Mucosa of descending colon (tissue), 3 donors: ENCODE results near the gene NKIRAS1. TPM values are rescaled to one million over a fixed set of nuclear protein-coding genes. Genes with fewer than 3 reads are reported as not detected.
"Not testable (repeated sequence)": the region's sequence is repeated elsewhere in the genome, so short reads cannot be mapped to it uniquely, and the experiment has no call there.

Experiments used
- ATAC-seq: fragments of 200-7000 bp; cut with Tn5 transposase; one replicate; pipeline ENCODE4 v1.9.1; 2020; ENCODE audit warnings: mild to moderate bottlenecking, moderate library complexity
- DNase-seq, 3 donors: peaks; one replicate each; pipeline ENCODE4 v3.0.0-alpha.2; 2020
- H3K36me3 ChIP-seq: fragments of 200-600 bp; one replicate; pipeline ENCODE4 v1.8.0; 2021; ENCODE audit warnings: low read depth, mild to moderate bottlenecking
- H3K4me1 ChIP-seq: fragments of 200-600 bp; one replicate; pipeline ENCODE4 v1.8.0; 2021; ENCODE audit warnings: low read depth, mild to moderate bottlenecking
- H3K4me3 ChIP-seq: fragments of 200-600 bp; one replicate; pipeline ENCODE4 v1.8.0; 2021; ENCODE audit warnings: mild to moderate bottlenecking
- H3K9me3 ChIP-seq: fragments of 200-600 bp; one replicate; pipeline ENCODE4 v1.8.0; 2021; ENCODE audit warnings: mild to moderate bottlenecking
- intact Hi-C, 2 donors: fragments of 100-400 bp; cut with DNase I in 1 of 2; cut with micrococcal nuclease in 1 of 2; formaldehyde crosslinking; loops; one replicate each; pipeline versions ENCODE4 v1.11.0 to v1.11.1; 2022; cut with DNase I, micrococcal nuclease
- total RNA-seq, 3 donors: library from RNA; stranded (reverse); fragmentation: NEBNext Ultra II Directional in 2 of 3; extraction: Animal tissue kit (Norgen Biotek cat#: 25700) in 2 of 3; gene quantifications; one replicate each; pipeline versions ENCODE4 v1.2.1 to v1.2.4, GENCODE V29; 2021 to 2023
- TF ChIP-seq, protein P1 (sequence below): fragments of 200-600 bp; IDR thresholded peaks from one replicate; pipeline ENCODE4 v1.8.0; 2022; ENCODE audit warnings: antibody characterized with exemption, mild to moderate bottlenecking
- donor health status: DM: no; HTN: no; CAD: no; lungs with moderate emphysema.
- donor health status: DM: no; HTN: no; CAD: no.
- donor health status: DM: no; HTN: yes; CAD: no.

NKIRAS1 gene
- total RNA-seq, 3 donors from 2014 or later = 3.5 to 15.0 (median 5.3) TPM

DNA sequence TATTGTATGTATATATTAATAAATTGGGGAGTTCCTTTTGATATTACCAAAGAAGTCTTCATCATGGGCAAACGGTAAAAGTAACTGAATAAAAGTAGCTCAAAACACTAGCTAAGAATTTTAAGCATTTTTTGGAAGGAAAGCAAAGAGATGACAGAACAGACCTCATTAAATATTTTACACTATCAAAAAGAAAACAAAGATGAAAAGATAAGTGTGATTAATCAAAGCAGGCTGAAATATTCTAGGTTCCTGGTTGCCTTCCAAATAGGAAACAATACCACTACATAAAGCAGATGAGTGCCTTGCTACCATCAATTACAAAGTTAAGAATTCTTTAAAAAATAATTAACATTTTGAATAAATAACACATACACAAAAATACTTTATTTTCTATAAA lies 3.6 kb downstream of the NKIRAS1 start:
- no peak for DNase-seq
- ATAC-seq = no peak
- TF ChIP-seq, protein P1, sequence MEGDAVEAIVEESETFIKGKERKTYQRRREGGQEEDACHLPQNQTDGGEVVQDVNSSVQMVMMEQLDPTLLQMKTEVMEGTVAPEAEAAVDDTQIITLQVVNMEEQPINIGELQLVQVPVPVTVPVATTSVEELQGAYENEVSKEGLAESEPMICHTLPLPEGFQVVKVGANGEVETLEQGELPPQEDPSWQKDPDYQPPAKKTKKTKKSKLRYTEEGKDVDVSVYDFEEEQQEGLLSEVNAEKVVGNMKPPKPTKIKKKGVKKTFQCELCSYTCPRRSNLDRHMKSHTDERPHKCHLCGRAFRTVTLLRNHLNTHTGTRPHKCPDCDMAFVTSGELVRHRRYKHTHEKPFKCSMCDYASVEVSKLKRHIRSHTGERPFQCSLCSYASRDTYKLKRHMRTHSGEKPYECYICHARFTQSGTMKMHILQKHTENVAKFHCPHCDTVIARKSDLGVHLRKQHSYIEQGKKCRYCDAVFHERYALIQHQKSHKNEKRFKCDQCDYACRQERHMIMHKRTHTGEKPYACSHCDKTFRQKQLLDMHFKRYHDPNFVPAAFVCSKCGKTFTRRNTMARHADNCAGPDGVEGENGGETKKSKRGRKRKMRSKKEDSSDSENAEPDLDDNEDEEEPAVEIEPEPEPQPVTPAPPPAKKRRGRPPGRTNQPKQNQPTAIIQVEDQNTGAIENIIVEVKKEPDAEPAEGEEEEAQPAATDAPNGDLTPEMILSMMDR = no peak
- Histone ChIP-seq H3K36me3 (no peaks in the 10 kb centered on the region), H3K4me1 (peaks cover 7% of the 10 kb centered on the region), H3K9me3 (no peaks in the 10 kb centered on the region), H3K4me3 (no peak overlapping the region)
- intact Hi-C loops = no loop called here

DNA sequence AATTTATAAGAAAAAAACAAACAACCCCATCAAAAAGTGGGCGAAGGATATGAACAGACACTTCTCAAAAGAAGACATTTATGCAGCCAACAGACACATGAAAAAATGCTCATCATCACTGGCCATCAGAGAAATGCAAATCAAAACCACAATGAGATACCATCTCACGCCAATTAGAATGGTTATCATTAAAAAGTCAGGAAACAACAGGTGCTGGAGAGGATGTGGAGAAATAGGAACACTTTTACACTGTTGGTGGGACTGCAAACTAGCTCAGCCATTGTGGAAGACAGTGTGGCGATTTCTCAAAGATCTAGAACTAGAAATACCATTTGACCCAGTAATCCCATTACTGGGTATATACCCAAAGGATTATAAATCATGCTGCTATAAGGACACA lies 4.5 kb downstream of the NKIRAS1 start:
- intact Hi-C loops, DNase-seq, H3K9me3 ChIP-seq, H3K36me3 ChIP-seq, ATAC-seq, H3K4me1 ChIP-seq, H3K4me3 ChIP-seq: not testable (repeated sequence)

DNA sequence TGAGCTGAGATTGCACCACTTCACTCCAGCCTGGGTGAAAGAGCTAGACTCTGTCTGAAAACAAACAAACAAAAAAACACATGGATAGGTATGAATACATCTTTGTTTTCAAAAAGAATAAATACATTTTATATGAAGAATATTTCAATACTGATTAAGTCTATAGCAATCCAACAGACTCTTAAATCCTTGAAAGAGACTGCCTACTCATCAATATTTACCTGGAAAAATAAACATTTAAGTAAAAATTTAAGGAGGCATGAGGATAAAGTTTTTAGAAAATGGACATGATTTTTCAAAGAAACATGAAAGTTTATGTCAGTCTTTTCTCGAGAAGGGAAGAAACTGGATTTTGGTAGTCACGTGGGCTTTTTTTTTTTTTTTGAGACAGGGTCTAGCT lies 5.4 kb downstream of the NKIRAS1 start:
- Histone ChIP-seq H3K4me1 (peaks cover 4% of the 10 kb centered on the region), H3K4me3 (no peak overlapping the region), H3K36me3 (no peaks in the 10 kb centered on the region), H3K9me3 (no peaks in the 10 kb centered on the region)
- intact Hi-C loops = no loop called here
- DNase-seq = no peak
- ATAC-seq = no peak
- TF ChIP-seq, protein P1 = no peak

DNA sequence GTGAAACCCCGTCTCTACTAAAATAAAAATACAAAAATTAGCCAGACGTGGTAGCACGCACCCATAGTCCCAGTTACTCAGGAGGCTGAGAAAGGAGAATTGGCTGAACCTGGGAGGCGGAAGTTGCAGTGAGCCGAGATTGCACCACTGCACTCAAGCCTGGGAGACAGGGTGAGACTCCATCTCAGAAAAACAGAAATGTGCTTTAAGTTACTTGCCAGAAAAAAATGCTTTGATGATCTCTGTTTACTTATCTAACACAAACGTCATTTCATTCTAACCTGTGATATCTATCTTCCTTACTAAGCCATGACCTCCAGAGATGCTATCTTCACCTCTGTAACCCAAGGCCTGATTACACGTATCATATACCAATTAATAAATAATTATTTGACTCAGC lies 7.4 kb downstream of the NKIRAS1 start:
- Histone ChIP-seq H3K4me3 (no peak overlapping the region), H3K4me1 (no peaks in the 10 kb centered on the region), H3K36me3 (no peaks in the 10 kb centered on the region), H3K9me3 (no peaks in the 10 kb centered on the region)
- ATAC-seq (no peak), DNase-seq (no peak)
- intact Hi-C loops = no loop called here
- TF ChIP-seq, protein P1 = no peak

DNA sequence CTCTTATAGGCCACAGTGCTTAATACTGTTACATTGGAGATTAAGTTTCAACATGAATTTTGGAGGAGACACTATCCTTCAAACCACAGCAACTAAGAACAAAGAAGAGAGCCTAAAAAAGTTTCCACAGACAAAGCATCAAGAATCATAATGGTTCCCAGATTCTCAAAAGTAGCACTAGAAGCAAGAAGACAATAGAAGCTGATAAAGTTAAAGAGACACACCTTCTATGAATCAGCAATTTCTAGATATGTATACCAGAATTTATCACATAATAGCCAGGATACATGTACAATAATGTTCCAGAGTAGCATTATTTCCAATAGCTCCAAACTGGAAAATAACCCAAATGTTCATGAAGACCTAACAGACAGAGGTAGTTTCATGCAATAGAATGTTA lies 12.2 kb downstream of the NKIRAS1 start:
- ATAC-seq (no peak), DNase-seq (no peak)
- H3K4me1 ChIP-seq = no peaks in the 10 kb centered on the region
- TF ChIP-seq, protein P1 = no peak
- H3K4me3 ChIP-seq = no peak overlapping the region
- intact Hi-C loops = no loop called here
- H3K9me3 ChIP-seq = no peaks in the 10 kb centered on the region
- no peaks in the 10 kb centered on the region for H3K36me3 ChIP-seq

DNA sequence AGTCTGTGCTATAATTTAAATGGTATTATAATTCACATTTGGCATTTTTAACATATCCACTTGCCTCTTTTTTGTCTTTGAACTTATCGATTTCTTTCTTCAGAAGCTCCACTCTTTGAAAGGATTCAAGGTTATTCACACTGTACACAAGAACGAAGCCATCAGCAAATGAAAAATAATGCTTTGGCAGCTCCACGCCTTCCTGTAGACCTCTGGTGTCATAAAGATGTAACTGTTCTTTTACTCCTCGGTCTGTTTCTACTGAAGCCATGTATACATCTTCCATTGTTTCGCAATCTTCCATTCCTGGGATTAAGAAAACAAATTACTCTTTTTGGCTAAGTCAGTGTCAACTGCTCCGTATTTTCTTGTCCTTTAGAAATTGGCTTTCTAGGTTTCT lies 16.0 kb downstream of the NKIRAS1 start:
- ATAC-seq = no peak
- Histone ChIP-seq H3K4me1 (no peaks in the 10 kb centered on the region), H3K4me3 (no peak overlapping the region), H3K9me3 (no peaks in the 10 kb centered on the region), H3K36me3 (no peaks in the 10 kb centered on the region)
- intact Hi-C loops = no loop called here
- no peak for DNase-seq
- TF ChIP-seq, protein P1 = no peak
